ENCODE measurements around the gene PATE3.
A peak's percentile ranks its signal among the peaks of the same experiment; 100 is the strongest.

PATE3 gene

GRCh38 chr11:125787827-125788226, at the start of gene PATE3:
PATE3 (plus strand) TSS chr11:125788127; CDS start chr11:125788152, 25 bp downstream.
- DNase-seq (ENCODE audit: low spot score) = no peak

DNA sequence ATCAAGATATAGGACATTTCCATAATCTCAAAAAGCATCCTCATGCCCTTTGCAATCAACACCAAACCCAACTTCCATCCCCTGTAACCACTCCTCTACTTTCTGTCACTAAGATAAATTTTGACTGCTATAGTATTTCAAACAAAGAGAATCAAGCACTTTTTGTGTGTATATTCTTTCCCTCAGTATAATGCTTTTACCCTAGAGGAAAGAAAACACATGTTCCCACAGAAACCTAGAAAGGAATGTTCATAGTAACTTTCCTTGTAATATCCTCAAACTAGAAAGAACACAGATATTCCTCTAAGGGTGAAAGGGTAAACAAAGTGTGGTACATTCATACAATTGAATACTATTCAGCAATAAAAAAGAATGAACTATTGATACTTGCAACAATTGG, 47.3 kb upstream of the PATE3 start:
- DNase-seq (ENCODE audit: low spot score) = no peak

DNA sequence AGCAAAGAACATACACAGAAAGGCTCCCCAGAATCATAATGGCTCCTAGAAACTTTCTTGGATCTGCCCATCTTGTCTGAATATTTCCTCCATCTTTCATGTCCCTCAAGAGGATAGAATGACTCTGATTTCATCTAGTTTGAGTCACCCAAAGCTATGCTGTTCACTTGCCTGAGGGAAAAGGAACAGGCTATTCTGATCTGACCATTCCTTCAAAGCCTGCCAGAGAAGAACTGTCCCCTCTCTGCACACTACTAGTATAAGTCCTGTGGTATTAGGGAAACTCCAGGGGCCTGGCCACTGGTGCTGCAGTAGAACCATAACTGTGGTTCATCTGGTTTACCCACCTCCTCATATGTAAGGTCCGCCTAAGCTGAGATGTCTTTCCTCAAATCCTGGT, 44.2 kb upstream of the PATE3 start:
- DNase-seq (ENCODE audit: low spot score) = no peak

DNA sequence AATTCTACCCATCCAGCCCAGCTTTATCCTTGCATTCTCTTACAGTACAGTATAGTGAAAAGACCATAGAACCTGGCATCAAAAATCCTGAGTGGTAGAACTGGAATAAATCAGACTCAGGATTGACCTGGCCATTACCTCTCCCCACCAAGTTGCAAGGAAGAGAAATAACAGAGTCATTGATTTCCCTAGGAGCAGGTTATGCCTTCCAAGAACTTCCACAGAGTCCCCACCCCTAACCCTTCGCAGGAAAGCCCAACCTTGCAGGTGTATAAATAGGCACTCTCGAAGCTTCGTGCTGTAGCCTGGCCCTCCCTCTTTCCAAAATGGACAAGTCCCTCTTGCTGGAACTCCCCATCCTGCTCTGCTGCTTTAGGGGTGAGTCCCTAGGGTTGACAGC, 41.9 kb upstream of the PATE3 start, which contains the start of gene PATE1:
TSS of gene PATE1 (plus strand) at position 301 of the 400 bp plus-strand sequence. CDS start at position 327, 26 bp downstream.
- DNase-seq (ENCODE audit: low spot score) = no peak

DNA sequence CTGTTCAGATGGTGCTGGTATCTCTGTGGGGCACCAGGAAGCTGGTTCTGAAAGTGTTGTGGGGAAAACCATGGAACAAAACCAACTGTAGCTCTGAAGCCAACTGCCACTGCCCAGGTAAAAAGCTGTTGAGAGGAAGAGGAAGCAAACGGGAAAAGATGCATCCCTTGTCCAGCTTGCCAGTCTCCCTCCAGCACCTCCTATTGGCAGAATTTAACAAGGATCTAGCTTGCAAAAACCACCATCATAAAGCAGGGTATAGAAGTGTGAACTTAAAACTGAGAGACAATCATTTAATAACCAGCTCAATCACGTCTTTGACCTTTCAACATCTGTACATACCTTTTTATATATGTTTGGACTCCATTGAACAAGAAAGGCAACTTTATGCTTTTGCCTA, 37.3 kb upstream of the PATE3 start:
- DNase-seq (ENCODE audit: low spot score) = peak; percentile 41

- DNase-seq (ENCODE audit: low spot score) = no peak
Measured at GRCh38 chr11:125756050-125756449, 31.9 kb upstream of the PATE3 start.

DNA sequence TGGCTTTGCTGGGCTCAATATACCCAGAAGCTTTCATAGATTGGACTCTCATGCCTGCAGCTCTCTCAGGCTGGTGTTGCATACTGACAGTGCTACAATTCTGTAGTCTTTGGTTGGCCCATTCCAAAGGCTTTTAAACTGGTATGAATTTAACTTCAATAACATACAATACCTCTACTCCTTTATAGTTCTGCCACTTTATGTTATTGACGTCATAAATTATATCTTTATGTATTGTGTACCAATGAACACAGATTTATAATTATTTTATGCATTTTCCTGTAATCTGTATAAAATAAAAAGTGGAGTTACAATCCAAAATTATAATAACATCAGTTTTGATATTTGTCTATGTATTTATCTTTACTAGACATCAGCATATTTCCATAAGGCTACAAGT, 25.5 kb upstream of the PATE3 start:
- no peak for DNase-seq (ENCODE audit: low spot score)

GRCh38 chr11:125763483-125763882, 24.4 kb upstream of the PATE3 start:
- no peak for DNase-seq (ENCODE audit: low spot score)

- DNase-seq (ENCODE audit: low spot score) = no peak
Measured at GRCh38 chr11:125766251-125766650, 21.7 kb upstream of the PATE3 start.

GRCh38 chr11:125768336-125769046, 19.4 kb upstream of the PATE3 start:
- no peak for DNase-seq (ENCODE audit: low spot score)

- no peak for DNase-seq (ENCODE audit: low spot score)
Measured at GRCh38 chr11:125770583-125770982, 17.3 kb upstream of the PATE3 start.

- no peak for DNase-seq (ENCODE audit: low spot score)
Measured at GRCh38 chr11:125772834-125773505, 15.0 kb upstream of the PATE3 start.

DNA sequence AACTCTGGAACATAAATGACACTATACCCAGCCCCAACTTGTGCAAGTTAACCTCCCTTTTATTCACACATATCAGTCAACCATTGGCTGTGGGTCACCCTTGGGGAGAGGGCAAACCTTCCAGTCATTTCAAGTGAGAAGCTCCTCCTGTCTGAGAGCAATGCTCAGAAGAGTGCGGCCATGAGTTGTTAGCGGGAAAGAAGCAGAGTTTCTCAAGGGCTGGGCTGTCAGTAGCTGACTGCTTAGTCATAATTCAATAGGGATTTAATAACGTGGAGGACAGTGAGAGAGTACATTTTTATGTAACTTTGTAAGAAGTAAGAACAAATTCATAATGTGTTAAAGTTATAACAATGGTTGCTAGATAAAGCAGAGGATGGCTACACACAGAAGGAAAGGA, 14.4 kb upstream of the PATE3 start:
- DNase-seq (ENCODE audit: low spot score) = no peak

GRCh38 chr11:125777309-125777708, 10.6 kb upstream of the PATE3 start:
- no peak for DNase-seq (ENCODE audit: low spot score)

- DNase-seq (ENCODE audit: low spot score) = no peak
Measured at GRCh38 chr11:125778728-125779127, 9.2 kb upstream of the PATE3 start, which contains the start of gene PATE2. PATE2 (minus strand) TSS chr11:125778828; CDS start chr11:125778773, 55 bp downstream.

DNA sequence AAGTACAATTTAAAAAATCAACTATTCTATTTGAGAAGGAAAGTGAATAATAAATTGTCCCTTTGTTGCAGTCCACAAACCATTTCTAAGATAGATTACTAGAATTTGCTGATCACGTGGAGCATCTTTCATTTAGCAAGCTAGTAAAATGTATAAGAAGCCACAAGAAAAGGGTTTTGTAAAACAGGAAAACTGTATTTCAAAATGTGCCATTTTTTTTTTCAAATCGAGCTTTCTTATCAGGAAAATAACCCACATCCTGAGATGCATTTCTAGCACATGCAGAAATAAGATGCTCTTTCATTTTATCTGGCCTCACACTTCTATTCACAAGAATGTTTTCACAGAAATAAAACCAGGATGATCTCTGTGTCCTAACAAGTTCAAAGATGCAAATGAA, 3.2 kb upstream of the PATE3 start:
- DNase-seq (ENCODE audit: low spot score) = no peak

DNA sequence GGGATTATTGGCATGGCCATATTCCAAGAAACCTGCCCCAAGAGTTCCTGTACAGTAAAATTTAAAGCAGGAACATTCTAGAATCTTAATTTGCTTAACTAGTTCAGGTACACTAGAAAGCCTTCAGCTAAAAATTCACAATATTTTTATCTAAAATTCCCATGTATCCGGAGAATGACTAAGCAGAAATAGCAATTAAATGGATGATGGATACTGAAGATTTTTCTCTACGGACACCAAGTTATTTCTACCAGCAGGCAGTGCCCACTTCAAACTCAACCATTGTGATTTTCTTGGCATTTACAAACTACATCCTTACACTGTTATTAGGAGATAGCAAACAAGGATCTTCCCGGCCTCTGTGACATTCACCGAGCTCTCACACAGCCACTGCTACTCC, 2.9 kb downstream of the PATE3 start:
- no peak for DNase-seq (ENCODE audit: low spot score)

DNA sequence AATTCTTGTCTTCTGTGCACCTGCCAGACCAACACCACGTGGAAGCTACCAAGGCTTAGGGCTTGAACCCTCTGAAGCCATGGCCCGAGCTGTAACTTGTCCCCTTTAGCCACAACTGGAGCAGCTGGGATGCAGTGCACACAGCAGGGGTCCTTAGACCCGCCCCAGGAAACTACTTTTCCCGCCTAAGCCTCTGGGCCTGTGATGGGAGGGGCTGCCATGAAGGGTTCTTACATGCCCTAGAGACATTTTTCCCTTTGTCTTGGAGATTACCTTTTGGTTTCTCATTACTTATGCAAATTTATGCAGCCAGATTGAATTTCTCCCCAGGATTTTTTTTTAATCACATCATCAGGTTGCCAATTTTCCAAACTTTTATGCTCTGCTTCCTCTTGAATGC, 9.7 kb downstream of the PATE3 start:
- no peak for DNase-seq (ENCODE audit: low spot score)

- no peak for DNase-seq (ENCODE audit: low spot score)
Measured at GRCh38 chr11:125799808-125800207, 11.9 kb downstream of the PATE3 start.

- DNase-seq (ENCODE audit: low spot score) = no peak
Measured at GRCh38 chr11:125802387-125802786, 14.5 kb downstream of the PATE3 start.

- DNase-seq (ENCODE audit: low spot score) = no peak
Measured at GRCh38 chr11:125807909-125808308, 20.0 kb downstream of the PATE3 start.

DNA sequence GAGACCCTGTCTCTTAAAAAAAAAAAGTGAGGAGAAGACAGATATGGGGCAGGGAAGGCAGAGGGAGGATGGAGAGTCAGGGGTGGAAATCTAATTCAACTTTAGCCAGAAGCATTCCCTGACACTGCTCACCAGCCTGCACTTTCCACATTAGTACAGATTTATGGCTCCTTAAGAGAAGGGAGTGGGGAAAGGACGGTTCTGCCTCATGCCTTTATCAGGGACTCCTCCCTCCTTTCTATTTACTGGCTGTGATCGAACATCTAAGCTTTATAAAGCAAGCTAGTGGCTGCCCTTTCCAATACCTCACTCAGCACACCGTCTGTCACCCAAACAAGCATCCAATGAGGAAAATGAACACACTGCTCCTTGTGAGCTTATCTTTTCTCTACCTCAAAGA, 45.1 kb downstream of the PATE3 start, which contains the start of gene PATE4:
TSS of gene PATE4 (plus strand) at position 301 of the 400 bp plus-strand sequence. CDS start at position 345, 44 bp downstream.
- DNase-seq (ENCODE audit: low spot score) = no peak

DNA sequence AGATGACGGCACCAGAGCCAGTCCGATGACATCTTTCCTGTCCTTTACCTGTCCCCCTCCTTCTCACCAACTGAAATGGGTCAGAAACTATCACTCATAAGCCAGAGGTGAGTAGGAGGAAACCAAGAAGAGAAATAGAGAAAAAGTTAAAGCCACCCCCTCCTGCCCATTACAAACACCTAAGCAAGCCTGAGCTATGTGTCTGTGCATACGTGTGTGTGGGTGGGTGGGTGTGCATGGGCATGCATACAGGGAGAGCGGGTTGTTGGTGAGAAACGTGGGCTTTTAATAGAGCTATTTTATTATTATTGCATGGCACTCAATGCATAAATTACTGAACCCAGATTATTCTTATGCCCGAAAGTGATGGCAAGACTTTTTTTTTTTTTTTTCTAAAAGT, 47.8 kb downstream of the PATE3 start:
- no peak for DNase-seq (ENCODE audit: low spot score)
